ENCODE results near the gene MICALL2.
"Not testable (repeated sequence)": the region's sequence is repeated elsewhere in the genome, so short reads cannot be mapped to it uniquely, and the experiment has no call there.

MICALL2 gene

DNA sequence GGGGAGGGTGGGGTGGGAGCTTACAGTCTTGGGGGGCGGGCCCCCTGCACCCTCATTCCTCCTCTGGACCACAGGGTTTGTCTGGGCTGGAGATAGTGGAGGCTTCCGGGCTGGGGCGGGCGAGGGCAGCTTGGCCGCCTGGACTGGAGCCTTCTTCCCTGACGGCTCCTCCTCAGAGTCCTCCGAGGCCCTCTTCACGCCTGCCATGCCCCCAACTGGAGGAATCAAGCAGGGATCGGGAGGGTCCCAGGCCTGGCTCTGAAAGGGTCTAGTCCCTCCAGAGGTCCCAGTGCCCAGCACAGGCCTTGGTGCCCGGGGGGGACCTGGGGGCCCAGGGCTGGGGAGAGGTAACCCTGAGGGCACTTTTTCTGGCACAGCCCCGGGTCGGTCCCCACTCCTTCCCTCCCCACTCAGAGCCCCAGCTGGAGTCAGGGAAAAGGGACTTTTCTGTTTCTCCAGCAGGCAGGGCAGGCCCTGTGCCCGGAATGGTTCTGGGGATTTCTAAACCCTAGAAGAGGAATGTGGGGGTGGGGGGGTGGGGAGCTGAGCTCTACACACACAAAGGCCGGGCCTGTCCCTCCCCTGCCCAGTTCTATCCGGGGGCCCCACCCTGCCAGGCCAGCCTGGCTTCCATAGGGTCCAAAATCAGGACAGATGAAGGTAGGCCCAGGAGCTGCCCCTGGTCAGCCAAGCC, 11.6 kb downstream of the MICALL2 start:
- DNase-seq (ENCODE audit: low read depth in 2 of 2), result no peak

DNA sequence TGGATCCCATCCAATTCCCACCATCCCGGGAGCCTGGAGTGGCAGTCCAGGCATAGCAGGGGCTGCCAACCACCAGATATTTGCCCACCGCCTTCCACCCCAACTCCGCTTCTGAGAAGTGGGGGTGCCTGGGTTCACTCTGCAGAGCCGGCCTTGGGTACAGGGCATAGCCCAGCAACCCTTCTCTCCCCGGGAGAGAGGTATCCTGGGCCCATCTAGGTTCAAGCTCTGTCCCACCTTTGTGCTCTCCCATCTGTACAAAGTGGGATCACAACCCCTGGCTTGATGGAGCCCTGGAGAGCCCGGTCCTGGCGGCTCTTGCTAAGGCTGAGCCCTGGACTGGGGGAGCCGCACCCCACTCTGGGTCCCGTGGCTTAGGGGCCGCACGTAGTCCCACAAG, 12.2 kb downstream of the MICALL2 start:
- DNase-seq (ENCODE audit: low read depth in 2 of 2), result no peak

DNA sequence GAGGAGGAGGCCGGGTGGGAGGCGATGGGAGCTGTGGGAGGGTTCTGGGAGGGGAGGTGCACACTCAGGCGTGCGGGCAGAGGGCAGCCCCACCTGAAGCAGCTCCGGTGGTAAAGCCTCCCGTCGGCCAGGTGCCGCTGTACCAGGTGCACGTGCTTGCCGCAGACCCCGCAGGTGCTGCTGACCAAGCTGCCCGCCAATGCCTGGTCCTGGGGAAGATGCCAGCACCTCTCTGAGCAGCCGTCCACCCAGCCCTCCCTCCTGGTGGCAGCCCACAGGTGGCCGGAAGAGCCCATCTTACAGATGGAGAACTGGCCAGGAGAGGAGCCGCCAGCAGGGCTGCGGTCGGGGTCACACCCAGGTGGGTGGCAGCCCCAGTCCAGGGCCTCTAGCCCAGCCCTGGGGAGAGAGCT, 12.6 kb downstream of the MICALL2 start:
- DNase-seq (ENCODE audit: low read depth in 2 of 2), result no peak

DNA sequence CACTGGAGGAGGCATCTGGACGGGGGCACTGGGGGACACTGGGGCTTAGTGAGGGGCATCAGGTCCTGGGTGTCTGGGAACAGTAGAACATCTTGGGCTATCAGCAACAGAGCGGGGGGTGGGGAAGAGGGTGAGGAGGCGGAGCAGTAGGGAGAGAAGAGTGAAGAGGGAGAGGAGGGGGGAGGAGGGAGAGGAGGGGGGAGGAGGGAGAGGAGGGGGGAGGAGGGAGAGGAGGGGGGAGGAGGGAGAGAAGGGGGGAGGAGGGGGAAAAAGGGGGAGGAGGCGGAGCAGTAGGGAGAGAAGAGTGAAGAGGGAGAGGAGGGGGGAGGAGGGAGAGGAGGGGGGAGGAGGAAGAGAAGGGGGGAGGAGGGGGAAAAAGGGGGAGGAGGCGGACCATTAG, 13.2 kb downstream of the MICALL2 start:
- DNase-seq (ENCODE audit: low read depth in 2 of 2), result not testable (repeated sequence)

DNA sequence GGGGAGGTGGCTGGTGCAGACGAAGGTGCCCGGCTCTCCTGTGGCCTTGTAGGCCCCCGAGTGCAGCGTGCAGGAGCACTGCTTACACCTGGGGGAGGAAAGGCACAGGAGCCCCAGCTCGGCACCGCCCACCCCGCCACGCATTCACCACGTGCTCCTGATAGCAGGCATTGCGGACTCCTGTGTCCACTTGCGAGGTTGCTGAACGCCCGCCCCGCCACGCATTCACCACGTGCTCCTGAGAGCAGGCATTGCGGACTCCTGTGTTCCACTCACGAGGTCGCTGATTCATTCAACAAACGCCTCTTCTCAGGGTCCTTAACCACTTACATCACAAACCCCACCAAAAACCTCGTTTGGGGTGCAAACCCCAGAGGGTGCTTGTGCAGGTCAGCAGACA, 13.9 kb downstream of the MICALL2 start:
- no peak for DNase-seq (ENCODE audit: low read depth in 2 of 2)

DNA sequence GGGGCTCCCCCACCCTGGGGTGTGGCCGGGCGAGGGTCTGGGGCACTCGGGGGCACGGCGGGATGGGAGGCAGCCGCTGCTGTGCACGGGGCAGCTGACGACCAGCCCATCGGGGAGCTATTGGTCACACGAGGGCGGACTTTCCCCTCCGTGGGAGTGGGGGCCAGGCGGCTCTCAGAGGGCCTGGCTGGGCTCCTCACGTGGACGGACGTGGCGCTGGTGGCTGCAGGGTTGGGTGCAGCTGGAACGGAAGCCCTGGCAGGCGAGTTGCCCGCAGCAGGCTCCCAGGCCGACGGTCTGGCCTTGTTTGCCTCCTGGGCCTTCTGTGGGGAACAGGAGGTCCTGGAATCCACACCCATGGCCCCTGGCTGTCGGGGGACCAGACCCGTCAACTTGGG, 14.3 kb downstream of the MICALL2 start:
- DNase-seq (ENCODE audit: low read depth in 2 of 2), result no peak

DNA sequence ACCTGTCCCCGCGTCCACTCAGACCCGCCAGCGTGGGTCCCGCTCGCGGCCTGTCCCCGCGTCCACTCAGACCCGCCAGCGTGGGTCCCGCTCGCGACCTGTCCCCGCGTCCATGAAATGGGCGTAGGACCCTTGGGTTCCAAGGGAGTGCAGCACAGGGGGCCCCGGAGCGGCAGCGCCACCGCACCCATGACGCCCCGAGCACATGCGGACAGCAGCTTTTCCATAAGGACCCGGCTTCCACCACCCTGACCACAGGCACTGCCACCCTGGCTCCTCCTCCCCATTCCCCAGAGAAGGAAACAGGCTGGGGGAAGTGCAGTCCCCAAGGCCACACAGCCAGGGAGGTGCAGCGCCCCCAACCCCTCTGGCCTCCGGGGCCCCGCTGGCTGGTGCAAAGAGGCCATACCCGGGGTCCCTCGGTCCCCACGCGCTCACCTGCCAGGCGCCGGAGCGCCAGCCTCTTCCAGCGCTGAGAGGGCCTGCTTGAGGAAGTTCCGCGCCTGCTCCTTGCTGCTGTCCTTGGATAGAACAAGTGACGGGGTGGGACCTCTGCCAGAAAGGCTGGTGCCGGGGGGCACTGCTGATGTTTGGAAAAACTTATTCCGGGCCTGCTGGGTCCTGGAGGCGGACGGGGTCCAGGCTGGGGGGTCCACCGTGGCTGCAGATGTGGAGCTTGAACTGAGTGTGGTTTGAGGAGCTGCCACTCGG, 14.9 kb downstream of the MICALL2 start:
- DNase-seq (ENCODE audit: low read depth in 2 of 2), result no peak

DNA sequence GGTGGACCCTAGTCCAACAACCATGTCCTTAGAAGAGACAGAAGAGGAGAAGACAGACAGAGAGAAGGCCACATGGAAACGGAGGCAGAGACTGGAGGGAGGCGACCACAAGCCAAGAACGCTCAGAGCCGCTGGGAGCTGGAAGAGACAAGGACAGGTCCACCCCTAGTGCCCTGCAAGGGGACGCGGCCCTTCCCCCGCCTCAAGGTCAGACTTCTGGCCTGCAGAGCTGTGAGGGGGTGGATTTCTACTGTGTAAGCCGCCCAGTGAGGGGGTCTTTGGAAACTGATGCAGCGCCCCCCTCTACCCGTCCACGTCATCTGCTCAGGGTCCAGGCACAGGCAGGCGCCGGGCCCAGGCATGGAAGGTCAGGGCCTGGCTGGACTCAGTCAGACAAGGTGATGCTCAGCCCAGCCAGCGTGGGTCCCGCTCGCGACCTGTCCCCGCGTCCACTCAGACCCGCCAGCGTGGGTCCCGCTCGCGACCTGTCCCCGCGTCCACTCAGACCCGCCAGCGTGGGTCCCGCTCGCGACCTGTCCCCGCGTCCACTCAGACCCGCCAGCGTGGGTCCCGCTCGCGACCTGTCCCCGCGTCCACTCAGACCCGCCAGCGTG, 15.6 kb downstream of the MICALL2 start:
- DNase-seq (ENCODE audit: low read depth in 2 of 2), result not testable (repeated sequence)

DNA sequence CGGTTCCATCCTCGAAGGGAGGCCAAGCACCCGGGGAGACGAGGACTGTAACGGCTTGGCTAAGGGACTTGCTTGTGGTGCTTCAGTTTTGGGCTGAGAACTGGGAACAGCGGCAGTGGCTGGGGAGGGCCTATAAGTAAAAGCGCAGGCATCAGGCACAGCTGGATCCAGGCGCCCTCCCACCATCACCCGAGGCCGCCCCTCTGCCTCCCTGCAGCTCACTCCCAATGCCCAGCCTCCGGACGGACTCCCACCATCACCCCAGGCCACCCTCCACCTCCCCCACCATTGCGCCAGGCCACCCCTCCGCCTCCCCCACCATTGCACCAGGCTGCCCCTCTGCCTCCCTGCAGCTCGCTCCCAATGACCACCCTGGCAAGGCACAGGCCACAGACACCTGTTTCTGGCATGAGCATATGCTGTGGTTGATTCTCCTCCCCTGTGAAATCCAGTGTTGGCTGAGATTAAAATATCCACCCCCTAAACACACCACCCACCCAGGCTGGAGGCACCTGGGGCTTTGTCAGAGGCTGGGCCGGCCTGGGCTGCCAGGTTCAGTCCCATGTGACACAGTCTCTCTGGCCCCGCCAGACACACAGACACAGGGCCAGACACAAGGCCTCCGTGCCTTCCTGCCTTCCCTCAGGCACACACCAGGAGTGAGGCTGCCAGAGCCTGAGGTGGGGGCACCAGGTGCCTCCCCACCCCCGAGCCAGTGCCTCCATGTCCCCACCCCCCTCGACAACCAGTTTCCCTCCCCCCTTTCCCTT, 16.7 kb downstream of the MICALL2 start:
- no peak for DNase-seq (ENCODE audit: low read depth in 2 of 2)

DNA sequence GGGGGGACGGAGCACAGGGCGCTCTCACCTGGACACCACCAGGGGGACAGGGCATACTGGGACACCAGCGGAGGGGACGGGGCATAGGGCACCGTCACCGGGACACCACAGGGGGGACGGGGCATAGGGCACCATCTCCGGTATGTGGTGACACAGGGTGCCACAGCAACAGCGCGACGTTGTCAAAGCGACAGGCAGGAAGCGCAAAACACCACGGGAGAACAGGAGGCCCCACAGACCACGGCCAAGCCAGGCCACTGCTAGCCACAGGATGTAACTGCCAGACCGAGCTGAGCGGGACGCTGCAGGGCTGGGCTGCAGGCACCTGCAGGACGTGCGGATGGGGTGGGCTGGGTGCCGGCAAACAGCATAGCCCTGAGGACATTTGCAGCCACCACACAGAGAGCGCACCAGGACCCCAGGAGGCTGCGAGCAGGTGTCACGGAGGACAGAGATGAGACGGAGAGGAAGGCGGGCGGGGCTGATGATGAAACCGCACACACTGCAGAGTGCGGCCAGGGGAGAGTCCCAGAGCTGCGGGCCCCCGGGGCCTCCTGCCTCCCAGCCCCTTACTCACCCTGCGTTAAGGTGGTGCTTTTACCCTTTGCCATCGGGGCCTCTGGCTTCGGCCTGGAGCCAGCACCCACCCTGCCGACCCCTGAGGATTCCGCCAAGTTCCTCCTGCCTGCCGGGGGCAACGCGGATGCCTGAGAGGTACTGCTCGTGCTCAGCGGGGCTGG, 17.5 kb downstream of the MICALL2 start:
- DNase-seq (ENCODE audit: low read depth in 2 of 2), result no peak

DNA sequence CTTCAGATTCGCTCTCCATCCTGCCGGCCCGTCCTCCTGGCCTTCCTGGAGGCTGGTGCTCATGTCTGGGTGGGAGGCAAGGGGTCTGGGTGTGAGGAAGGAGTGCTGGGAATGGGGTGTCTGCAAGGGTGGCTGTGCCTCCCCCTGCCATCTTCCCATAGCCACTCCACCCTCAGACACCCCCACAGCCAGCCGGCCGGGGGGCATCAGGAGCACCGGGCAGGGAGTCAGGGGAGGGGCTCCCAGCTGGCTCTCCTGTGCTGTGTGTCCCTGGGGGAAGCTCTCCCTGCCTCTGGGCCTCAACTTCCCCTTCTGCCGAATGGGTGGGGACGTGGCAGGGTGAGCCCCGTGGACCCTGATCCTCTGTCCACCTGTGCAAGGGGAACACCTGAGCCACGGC, 18.6 kb downstream of the MICALL2 start:
- DNase-seq (ENCODE audit: low read depth in 2 of 2), result no peak

DNA sequence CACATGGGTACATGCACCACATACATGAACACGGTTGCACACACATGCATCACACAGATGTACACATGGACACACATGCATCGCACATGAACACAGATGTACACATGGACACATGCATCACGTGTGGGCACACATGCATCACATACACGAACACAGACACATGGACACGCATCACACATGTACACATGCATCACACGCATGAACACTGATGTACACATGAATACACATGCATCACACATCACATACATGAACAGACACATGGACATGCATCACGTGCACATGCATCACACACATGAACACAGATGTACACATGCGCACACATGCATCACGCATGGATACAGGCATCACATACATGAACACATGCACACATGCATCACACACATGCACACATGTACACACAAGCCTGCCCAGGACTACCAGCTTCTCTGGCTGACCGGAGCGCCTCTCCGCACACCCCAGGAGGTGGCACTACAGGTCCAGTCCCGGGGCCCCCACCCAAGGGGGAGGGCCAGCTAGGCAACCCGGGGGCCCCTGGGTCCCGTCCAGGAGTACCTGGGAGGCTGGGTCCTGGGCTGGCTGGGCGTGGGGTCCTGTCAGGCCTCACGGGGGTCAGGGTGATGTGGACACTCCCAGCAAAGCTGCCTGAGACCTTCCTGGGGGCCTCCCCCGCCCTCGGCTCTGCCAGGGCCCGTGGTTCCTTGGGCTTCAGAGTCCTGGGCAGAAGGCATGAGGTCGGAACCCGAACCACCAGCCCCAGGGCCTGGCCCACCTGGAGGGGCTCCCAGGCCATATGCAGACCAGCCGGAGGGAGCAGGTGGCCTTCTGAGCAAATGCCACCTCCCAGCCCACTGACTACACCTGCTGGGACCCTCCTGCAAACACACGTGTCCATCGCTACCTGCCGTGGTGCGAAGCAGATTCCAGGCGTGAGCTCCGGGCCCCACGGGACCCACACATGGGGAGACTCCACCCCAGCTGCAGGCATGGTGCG, 19.6 kb downstream of the MICALL2 start:
- DNase-seq (ENCODE audit: low read depth in 2 of 2), result no peak

DNA sequence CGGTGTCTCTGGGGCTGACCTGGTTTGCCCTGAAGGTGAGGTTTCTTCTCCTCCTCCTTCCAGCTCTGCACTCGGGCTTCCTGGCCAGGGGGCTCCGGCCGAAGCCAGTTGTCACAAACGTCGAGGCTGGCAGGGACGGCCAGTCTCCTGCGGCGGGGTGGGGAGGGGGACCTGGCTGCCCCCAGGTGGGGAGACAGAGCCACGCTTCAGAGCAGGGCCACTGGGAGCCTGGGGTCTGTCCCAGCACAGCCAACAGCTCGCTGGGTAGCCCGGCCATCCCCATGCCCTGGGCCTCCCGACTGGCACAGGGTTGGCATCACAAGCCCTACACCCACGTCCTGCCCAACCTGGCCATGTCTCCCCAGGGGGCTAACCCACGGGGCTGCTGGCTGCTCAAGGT, 20.4 kb downstream of the MICALL2 start:
- no peak for DNase-seq (ENCODE audit: low read depth in 2 of 2)

DNA sequence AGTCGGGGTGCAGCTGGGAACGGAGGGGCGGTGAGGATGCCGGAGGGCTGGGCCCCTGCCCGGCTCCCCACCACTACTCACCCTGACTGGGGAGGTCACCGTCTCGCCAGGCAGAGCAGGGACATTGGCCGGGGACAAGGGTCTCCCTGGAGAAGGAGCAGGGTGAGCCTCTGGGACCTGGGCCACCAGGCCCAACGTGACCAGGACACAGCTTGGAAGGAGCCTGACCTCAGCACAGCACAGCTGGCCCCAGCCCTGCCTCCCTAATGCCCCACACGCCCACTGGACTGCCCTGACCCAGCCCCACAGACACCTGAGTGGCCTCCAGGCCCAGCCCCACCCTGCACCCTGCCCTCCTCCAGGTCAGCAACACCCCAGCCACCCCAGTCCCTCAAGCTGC, 21.1 kb downstream of the MICALL2 start:
- DNase-seq (ENCODE audit: low read depth in 2 of 2), result no peak

DNA sequence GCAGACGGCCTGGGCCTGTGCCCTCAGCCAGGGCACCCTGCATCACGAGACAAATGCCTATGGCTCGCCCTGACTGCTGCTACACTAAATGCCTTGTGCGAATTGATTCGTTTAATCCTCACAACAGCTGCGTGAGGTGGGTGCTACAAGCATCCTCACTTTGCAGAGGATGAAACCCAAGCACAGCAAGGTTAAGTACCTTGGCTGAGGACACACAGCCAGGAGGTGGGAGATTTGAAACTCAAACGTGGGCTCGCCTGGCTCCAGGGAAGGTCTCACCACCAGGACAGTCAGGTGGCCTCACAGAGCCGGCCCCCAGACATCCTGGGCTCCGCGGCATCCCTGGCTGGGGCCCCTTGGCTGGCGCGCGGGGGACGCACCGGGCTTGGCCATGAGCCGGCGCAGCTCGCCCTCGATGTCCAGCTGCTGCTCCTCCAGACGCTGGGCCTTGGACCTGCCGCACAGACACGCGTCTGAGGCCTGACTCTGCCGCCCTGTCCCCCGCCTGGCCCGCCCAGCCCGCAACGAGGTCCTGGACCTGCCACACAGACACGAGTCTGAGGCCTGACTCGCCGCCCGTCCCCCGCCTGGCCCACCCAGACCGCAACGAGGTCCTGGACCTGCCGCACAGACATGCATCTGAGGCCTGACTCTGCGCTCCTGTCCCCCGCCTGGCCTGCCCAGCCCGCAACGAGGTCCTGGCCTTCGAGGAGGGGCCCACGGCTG, 22.0 kb downstream of the MICALL2 start:
- DNase-seq (ENCODE audit: low read depth in 2 of 2), result no peak

DNA sequence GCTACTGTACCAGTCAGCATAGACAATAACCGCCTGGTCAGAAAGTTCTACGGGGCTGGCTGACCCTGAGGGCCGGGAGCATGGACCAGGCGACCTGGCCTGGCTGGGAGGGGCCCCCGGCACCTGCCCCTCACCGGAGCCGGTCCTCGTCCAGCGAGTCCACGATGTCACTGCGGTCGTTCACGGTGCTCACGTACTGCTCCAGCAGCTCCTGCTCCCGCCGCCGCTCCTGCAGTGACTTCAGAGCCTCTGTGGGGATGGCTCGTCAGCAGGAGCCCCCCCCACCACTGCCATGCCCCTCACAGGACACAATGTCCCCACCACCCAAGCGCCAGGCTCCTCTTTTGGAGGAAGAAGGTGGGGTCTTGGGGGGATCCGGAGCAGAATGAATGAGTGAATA, 22.7 kb downstream of the MICALL2 start:
- DNase-seq (ENCODE audit: low read depth in 2 of 2), result no peak

DNA sequence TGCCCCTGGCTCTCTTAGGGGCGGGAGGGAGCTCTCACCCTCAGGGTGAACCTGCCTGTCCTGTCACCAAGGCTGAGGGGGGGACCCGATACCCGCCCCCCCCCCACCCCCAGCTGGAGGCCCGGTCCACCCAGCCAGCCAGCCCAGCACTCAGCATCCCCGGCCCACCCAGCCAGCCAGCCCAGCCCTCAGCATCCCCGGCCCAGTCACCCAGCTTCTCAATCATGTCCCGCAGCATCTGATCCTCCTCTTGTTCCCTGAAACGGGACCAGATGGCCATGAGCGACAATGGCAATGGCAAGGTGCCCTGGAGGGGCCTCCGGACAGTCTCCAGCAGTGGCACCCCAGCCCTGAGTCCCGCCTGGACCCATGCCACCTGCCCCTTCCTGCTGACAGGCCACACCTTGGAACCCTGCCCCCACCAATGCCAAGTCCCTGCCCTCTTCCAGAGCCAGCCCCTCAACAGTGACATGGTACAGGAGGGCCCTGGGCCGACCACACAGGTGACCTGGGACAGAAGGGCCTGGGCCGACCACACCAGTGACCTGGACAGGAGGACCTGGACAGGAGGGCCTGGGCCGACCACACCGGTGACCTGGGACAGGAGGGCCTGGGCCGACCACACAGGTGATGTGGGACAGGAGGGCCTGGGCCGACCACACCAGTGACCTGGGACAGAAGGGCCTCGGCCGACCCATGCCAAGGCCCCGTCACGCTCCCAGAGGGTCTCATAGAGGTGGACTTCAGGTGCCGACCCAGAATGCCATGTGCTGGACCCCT, 24.2 kb downstream of the MICALL2 start:
- DNase-seq (ENCODE audit: low read depth in 2 of 2), result no peak

DNA sequence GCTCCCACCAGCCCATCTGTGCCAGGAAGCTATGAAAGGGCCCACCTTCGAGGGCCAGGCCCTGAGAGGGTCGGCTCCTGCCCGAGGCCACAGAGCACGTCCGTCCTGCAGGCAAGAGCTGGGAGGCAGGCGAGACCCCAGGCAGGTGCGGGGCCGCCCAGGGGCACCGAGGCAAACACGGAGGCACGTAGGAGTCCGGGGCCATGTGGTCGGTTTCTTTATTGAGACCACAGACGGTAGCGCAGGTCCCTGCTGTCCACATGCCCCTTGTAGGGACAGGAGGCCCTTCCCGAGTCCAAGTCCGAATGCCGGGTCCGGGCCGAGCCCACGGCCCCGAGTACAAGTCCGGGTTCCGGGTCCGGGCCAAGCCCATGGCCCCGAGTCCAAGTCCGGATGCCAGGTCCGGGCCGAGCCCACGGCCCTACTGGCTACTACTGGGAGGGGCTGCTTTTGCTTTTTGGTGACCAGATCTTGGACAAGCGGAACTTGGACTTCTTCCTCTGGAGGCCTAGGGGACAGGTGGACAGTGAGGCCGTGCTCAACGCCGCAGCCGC, 25.0 kb downstream of the MICALL2 start:
- DNase-seq (ENCODE audit: low read depth in 2 of 2), result no peak
